Brain microvascular endothelial cell (primary cell): ENCODE results near the gene POLR3E.

Experiments
- DNase-seq: peaks from one replicate; pipeline ENCODE4 v3.0.0-alpha.2; 2020
- H3K27ac ChIP-seq: fragments of 250-450 bp; sonication (Bioruptor Pico); 2 replicates; pipeline ENCODE4 v1.5.1; 2020; ENCODE audit warnings: mild to moderate bottlenecking, moderate library complexity
- H3K27me3 ChIP-seq: fragments of 250-450 bp; sonication (Bioruptor Pico); replicated peaks from 2 replicates; pipeline ENCODE4 v1.5.1; 2020; ENCODE audit warnings: mild to moderate bottlenecking
- H3K36me3 ChIP-seq: fragments of 250-450 bp; sonication (Bioruptor Pico); replicated peaks from 2 replicates; pipeline ENCODE4 v1.5.1; 2020; ENCODE audit warnings: mild to moderate bottlenecking
- H3K4me3 ChIP-seq: 2 replicates; pipeline ENCODE4 v1.5.1; 2011; ENCODE audit warnings: low read depth, mild to moderate bottlenecking, control low read depth, low read length, moderate library complexity
- in situ Hi-C: cut with HindIII; loops from 2 replicates; pipeline ENCODE4 v1.10.0; 2017; ENCODE audit warnings: low sequenced_read_pairs, low pct_ligation_motif_present
- TF ChIP-seq, protein P1 (sequence below): IDR thresholded peaks from 2 replicates; pipeline ENCODE4 v1.5.1; 2011; ENCODE audit warnings: low read depth, mild to moderate bottlenecking, moderate library complexity, low read length, control low read depth, inconsistent platforms; ENCODE audit errors: missing control alignments

The POLR3E gene

DNA sequence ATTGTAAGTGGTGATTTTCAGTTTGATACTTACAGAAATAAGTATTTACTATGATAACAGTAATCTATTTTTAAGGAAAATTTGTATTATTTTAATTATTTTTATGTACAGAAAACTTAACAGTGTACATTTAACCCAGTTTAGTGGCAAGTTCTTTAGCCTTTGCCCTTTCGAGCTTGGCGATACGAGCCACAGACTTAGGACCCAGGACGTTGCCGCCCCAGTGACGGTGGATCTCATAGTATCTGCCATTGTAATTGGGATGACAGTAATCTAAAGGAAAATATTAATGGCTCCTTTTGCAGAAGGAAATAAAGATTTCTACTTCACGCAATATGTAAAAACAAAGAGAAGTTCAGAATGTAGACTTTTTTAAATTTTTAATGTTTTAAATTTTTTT is 82.4 kb downstream of the POLR3E start:
- DNase-seq, result no peak
- H3K27me3 ChIP-seq, result no peaks in the 10 kb centered on the region
- in situ Hi-C loops, result no loop called here
- H3K4me3 ChIP-seq, result no peak overlapping the region
- no peak overlapping the region for H3K27ac ChIP-seq
- no peaks in the 10 kb centered on the region for H3K36me3 ChIP-seq
- TF ChIP-seq, protein P1, sequence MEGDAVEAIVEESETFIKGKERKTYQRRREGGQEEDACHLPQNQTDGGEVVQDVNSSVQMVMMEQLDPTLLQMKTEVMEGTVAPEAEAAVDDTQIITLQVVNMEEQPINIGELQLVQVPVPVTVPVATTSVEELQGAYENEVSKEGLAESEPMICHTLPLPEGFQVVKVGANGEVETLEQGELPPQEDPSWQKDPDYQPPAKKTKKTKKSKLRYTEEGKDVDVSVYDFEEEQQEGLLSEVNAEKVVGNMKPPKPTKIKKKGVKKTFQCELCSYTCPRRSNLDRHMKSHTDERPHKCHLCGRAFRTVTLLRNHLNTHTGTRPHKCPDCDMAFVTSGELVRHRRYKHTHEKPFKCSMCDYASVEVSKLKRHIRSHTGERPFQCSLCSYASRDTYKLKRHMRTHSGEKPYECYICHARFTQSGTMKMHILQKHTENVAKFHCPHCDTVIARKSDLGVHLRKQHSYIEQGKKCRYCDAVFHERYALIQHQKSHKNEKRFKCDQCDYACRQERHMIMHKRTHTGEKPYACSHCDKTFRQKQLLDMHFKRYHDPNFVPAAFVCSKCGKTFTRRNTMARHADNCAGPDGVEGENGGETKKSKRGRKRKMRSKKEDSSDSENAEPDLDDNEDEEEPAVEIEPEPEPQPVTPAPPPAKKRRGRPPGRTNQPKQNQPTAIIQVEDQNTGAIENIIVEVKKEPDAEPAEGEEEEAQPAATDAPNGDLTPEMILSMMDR, result no peak

GRCh38 chr16:22380529-22380928 is 83.3 kb downstream of the POLR3E start:
- no peak for DNase-seq
- in situ Hi-C loops, result no loop called here
- H3K27ac ChIP-seq, result no peak overlapping the region

GRCh38 chr16:22381392-22381791 is 84.2 kb downstream of the POLR3E start:
- Histone ChIP-seq H3K4me3 (no peak overlapping the region), H3K27ac (no peak overlapping the region)

More at GRCh38 chr16:22380529-22380928, 83.3 kb downstream of the POLR3E start:
- no peak overlapping the region for H3K4me3 ChIP-seq
- TF ChIP-seq, protein P1, result no peak
- H3K36me3 ChIP-seq, result no peaks in the 10 kb centered on the region
- no peaks in the 10 kb centered on the region for H3K27me3 ChIP-seq

DNA sequence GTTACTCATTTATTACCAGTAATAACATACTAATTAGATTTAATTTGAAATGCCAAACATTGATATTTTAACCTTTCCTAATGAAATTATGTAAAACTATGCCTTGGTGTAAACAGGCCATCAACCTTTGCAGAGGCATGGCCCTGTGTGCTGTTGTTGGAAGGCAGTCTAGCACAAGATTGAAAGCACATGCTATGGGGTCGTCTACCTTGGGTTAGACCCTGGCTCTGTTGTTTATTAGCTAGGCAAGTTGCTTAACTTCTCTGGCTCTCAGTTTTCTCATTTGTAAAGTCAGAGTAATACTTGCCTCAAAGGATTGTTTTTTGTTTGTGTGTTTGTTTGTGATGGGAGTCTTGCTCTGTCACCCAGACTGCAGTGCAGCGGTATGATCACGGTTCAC is 86.6 kb downstream of the POLR3E start:
- in situ Hi-C loops, result no loop called here
- Histone ChIP-seq H3K27me3 (no peaks in the 10 kb centered on the region), H3K27ac (no peak overlapping the region), H3K36me3 (no peaks in the 10 kb centered on the region), H3K4me3 (no peak overlapping the region)
- no peak for DNase-seq
- TF ChIP-seq, protein P1, result no peak

More at GRCh38 chr16:22381392-22381791, 84.2 kb downstream of the POLR3E start:
- no peaks in the 10 kb centered on the region for H3K27me3 ChIP-seq
- TF ChIP-seq, protein P1, result no peak
- no peak for DNase-seq
- in situ Hi-C loops, result no loop called here
- no peaks in the 10 kb centered on the region for H3K36me3 ChIP-seq
